Right ventricle myocardium superior (tissue), 1 donor: ENCODE measurements around the gene BAIAP3. TPM values are rescaled to one million over a fixed set of nuclear protein-coding genes. Genes with fewer than 3 reads are reported as not detected.
A peak's percentile ranks its signal among the peaks of the same experiment; 100 is the strongest.

ENCODE experiments used
- ATAC-seq: fragments of 200-7000 bp; cut with Tn5 transposase; one replicate; pipeline ENCODE4 v1.9.1; 2020; ENCODE audit warnings: mild to moderate bottlenecking; ENCODE audit not compliant: poor library complexity
- DNase-seq: peaks from one replicate; pipeline ENCODE4 v3.0.0-alpha.2; 2020
- intact Hi-C: fragments of 100-400 bp; cut with DNase I; formaldehyde crosslinking; loops from one replicate; pipeline ENCODE4 v1.11.2; 2022
- total RNA-seq: library from RNA; stranded (reverse); fragmentation: NEBNext Ultra II Directional; extraction: Animal tissue kit (Norgen Biotek cat#: 25700); gene quantifications from one replicate; pipeline ENCODE4 v1.2.1, GENCODE V29; 2021
- donor health status: DM: no; HTN: yes; CAD: no; lungs with severe emphysema.

BAIAP3 gene
- total RNA-seq, 1 donor from 2014 or later, result 3.7 TPM

GRCh38 chr16:1375741-1376410 lies 42.4 kb downstream of the BAIAP3 start:
- DNase-seq, result peak; percentile 25
- ATAC-seq, result no peak
- intact Hi-C loops, result no loop called here

GRCh38 chr16:1377406-1378010 lies 44.1 kb downstream of the BAIAP3 start:
- ATAC-seq (no peak), DNase-seq (peak; percentile 31)
- intact Hi-C loops, result no loop called here

- ATAC-seq (peak; percentile 3), DNase-seq (no peak)
- intact Hi-C loops, result no loop called here
Measured at GRCh38 chr16:1378087-1378803, 44.8 kb downstream of the BAIAP3 start.

- peak; percentile 90 for ATAC-seq
- DNase-seq, result peak; percentile 93
- intact Hi-C loops, result no loop called here
Measured at GRCh38 chr16:1378804-1379303, 45.4 kb downstream of the BAIAP3 start.

DNA sequence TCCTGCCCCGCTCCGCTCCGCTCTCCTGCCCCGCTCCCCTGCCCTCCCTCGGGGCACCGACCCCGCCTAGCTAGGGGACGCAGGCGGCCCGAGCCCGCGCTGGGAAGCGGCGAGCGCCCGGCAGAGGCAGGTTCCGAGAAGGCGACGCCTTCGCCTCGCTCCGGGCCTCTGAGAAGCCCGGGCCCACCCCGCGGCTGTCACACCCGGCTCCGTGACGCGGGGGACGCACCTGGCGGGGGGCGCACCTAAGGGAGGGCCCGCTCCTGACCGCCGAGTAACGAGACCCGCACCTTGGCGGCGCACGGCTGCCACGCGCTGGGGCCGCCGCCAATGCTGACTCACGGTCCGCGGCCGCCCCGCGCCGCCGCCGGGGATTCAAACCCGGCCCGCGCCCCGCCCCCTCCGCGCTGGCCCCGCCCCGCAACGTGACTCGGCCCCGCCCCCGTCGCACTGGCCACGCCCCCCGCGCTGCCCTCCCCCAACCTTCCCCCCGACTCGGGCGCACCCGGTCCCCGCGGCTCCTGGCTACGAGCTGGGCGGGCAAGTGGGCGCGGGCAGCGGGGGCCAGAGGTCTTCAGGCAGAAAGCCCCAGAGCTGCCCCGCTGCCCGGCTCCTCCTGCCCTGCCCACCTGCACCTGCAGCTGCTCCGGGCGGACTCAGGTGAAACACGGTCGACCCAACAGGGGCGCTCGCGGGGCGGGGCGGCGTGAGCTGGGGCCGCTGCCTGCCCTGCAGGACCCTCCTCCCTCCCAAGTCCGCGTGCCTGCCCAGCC lies 46.0 kb downstream of the BAIAP3 start:
- ATAC-seq, result peak; percentile 84
- intact Hi-C loops, result no loop called here

GRCh38 chr16:1380195-1380594 lies 46.8 kb downstream of the BAIAP3 start:
- ATAC-seq (no peak), DNase-seq (no peak)
- intact Hi-C loops, result no loop called here

More for the DNA sequence above, 46.0 kb downstream of the BAIAP3 start:
- peak; percentile 68 for DNase-seq

DNA sequence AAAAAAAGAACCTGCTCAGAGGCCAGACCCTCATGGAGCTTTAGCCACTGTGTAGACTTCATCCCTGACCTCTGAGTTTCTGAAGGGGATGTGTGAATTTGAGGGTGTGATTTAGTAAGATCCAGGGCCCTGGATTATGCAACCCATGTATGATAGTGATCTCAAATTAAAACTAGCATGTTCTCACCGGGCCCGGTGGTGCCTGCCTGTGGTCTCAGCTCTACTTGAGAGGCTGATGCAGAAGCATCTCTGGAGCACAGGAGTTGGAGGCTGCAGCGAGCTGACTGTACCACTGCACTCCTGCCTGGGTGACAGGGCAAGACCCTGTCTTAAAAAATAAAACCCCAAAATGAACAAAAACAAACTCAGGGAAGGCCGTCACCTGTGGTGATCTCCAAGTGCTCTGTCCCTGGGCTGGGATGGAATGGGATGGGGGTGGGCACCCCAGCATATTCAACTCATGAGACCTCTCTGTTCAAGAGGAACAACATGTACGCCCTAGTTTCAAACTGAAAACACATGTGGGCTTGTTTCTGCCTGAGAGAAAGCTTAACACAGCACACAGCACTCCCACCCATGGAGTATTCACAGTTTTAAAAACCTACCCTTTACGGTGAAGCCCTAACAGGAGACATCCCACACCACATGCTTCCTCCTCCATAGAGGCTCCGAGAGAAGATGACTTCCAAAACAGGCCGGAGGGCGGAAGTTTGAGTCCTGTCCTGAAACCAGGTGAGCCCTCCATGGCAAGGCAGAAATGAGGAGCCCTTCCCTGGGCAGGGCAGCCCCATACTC lies 48.4 kb downstream of the BAIAP3 start:
- no peak for DNase-seq
- intact Hi-C loops, result no loop called here
- no peak for ATAC-seq

DNA sequence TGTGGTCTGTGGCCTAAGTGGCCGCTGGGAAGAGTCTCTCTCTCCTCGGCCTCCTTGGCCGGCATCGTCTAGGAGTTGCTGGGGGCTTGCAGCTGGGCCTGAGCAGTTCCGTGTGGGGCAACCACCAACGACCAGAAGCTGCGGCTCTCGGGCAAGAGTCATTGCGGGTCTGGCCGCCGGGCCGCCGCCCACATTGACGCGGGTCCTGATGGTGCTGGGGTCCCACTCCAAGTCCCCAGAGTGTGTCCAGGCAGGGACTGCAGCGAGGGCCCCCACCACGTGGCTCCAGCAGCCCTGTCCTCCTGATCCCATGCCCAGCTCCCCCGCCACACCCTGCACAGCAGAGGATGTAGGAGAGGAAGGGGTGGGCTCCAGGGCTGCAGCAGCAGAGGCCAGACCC lies 50.1 kb downstream of the BAIAP3 start:
- ATAC-seq, result no peak
- no peak for DNase-seq

GRCh38 chr16:1385232-1385631 lies 51.8 kb downstream of the BAIAP3 start:
- DNase-seq (no peak), ATAC-seq (no peak)
- intact Hi-C loops, result no loop called here

More for the DNA sequence above, 50.1 kb downstream of the BAIAP3 start:
- intact Hi-C loops, result no loop called here

DNA sequence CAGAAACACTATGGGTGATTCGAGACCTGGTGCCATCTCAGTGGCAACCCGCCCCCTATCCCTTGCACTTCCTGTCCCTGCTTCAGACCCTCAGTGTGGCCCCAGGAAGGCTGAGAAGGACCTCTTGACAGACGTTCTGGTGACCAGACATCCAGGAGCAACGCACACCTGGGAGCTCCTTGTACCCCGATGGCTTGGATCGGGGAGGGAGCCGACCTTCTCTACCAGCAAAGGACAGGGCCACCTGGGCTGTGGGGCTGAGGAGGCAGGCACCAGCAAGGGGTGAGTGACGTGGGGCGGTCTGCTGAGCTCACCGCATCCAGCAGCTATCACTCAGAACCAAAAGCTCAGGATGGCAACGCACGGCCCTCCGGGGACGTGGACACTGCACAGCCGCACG lies 53.9 kb downstream of the BAIAP3 start:
- ATAC-seq, result no peak
- intact Hi-C loops, result no loop called here
- no peak for DNase-seq

GRCh38 chr16:1389762-1390161 lies 56.3 kb downstream of the BAIAP3 start:
- no peak for ATAC-seq
- intact Hi-C loops, result no loop called here
- no peak for DNase-seq

DNA sequence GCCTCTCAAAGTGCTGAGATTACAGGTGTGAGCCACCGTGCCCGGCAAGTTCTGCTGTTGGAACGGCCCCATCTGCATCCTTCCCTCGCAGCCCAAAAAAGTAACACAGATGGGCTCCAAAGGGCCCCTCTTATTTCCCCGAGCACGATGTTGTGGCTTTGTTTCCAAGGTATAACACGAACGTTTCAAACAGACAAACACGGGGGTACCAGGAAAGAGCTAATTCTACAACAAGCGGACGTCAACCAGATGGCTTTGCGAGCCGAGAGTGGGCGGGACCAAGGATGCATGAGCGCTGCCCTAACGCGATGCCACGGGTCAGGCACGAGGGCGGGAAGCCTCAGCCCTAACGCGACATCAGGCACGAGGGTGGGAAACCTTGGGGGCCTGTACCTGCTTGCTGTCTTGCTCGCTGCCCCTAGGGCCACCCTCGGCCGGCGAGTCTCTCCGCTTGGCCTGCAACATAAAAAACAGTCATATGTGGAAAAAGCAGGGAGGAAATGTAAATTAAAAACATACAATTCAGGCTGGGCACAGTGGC lies 56.9 kb downstream of the BAIAP3 start:
- DNase-seq (no peak), ATAC-seq (no peak)
- intact Hi-C loops, result no loop called here

DNA sequence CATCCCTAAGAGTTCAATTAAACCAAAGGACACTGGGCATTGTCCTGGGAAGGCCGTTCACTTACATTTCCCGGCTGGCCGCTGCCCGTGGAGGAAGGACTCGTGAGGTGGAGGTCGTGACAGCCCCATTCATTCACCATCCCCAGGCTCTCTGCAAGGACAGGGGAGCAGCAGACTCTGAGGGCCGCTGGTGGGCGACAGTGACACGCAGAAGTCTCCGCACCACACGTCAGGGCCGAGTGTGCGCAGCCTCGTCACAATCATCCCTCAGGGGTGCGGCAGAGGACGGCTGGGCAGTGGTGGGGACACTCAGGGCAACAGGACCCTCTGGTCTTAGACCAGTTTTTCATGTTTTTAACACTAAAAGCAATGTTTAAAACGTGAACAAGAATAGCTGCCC lies 59.4 kb downstream of the BAIAP3 start:
- intact Hi-C loops, result no loop called here
- DNase-seq (no peak), ATAC-seq (no peak)

DNA sequence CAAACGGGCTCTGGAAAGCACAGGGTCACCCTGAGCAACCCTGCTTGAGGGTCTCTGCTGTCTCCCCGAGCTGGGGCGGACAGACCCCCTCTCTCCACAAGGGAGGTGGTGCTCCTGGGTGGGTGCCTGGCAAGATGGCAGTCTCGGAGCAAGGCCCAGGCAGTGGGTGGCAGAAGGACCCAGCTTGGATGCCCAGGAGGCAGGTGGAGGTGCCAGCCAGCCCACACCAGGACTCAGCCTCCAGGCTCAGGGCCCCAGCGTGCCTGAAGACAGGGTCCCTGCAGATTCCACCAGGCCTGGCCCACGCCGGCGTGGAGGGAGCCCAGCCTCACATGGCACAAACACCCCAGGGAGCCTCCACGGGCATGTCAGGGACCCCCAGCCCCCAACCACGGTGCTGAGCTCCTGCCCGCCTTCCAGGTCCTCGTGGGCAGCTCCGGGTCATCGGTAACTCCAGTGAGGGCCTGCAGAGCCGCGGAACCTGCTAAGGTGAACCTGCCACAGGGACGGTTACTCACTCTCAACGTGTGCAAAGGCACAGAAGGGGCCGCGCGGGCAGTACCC lies 60.2 kb downstream of the BAIAP3 start:
- DNase-seq (no peak), ATAC-seq (no peak)
- intact Hi-C loops, result no loop called here

DNA sequence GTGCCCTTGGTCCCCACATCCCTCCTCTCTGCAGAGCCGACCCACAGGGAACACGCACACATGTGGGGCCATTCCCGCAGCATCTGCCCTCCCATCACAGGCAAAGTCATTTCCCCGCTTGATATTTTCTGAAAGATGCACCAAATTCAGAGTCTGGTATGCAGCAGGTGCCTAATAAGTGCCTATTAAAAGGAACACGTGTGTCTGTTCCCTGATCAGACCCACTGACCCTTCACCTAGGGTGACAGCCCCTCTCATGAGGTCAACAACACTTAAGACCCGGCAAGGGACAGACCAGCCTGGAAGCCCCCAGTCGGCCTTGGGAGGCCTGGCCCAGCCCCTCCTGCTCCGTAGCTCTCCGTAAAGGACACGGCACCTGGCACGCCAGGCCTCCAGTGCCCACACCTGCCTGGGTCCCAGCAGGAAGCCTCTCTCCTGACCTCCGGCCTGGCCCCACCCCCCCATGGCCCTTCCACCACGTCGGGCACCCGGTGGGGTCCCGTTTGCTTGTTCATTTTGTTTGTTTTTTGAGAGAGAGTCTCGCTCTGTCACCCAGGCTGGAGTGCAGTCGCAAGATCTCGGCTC lies 61.0 kb downstream of the BAIAP3 start:
- ATAC-seq, result no peak
- DNase-seq, result no peak
- intact Hi-C loops, result no loop called here

DNA sequence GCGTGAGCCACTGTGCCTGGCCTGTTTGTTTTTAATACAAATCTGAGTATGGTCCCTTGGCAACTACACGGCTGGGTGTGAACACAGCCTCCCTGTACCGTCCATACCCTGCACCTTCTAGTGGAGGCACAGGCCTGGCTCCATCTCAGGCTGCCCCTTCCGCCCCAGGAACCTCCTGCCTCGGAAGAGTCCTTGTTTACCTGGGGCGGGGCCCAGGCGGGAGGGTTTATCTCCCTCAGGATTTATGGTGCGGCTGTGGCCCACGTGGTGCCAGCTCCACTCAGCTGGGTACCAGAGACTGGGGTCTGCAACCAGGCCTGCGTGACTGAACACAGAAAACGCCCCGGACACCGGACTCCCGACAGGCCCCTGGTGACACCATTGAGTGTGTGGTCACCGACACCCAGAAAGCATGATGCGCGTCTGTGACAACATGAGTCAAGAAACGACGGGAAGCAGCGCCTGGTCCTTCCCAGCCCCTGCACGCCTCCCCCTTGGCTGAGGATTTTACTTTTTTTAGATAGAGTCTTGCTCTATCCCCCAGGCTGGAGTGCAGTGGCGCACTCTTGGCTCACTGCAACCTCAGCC lies 62.1 kb downstream of the BAIAP3 start:
- no peak for ATAC-seq
- no peak for DNase-seq
- intact Hi-C loops, result no loop called here

DNA sequence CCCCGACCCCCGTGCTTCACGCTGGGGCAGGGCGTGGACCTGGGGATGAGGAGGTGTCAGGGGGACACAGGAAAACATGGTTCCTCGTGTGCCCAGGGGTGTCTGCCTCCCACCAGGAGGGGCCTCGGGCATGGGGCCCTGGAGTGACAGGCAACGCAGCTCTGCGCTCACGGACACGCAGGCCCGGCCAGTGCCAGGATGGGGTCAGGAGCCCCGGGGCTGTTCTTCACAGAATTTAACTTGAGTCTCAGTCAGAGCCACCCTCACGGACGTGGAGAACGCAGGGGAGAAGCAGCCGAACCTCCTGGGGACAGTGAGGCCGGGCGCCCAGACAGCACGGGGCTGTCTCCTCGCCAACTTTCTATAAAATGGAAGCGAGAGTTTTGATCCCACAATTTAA lies 64.3 kb downstream of the BAIAP3 start:
- intact Hi-C loops, result no loop called here
- DNase-seq (no peak), ATAC-seq (no peak)
